NCI-H1694 (cell line): ENCODE measurements around the gene KCNQ1.

Experiments
- DNase-seq: peaks from one replicate; lab custom pipeline; 2025; lab: John Stamatoyannopoulos, UW

Gene KCNQ1

GRCh38 chr11:2649848-2650247 is 205.0 kb downstream of the KCNQ1 start:
- no peak for DNase-seq

DNA sequence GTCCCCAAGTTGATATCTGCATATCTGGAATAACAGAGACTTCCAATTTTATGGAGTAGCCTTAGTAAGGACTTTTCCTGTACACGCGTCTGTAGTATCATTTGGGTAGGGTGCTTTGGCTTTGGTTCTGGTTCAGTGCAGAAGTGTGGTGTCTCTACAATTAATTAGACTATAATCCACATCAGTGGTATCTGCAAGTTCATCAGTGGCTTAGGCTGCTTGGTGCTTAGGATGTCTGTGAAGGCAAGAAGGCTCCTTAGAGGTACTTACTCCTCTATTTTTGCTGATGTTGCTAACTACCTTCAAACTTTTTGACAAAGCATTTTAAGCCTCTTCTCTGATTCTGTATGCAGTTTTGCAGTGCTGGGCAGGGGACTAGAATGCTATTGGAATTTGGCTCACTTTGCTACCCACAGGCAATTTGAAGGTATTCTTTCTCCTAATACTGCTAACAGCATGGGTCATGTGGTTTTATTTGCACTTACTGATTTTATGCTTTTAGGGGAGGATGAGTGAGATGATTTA is 205.6 kb downstream of the KCNQ1 start:
- DNase-seq = no peak

GRCh38 chr11:2651054-2651617 is 206.3 kb downstream of the KCNQ1 start:
- no peak for DNase-seq

DNA sequence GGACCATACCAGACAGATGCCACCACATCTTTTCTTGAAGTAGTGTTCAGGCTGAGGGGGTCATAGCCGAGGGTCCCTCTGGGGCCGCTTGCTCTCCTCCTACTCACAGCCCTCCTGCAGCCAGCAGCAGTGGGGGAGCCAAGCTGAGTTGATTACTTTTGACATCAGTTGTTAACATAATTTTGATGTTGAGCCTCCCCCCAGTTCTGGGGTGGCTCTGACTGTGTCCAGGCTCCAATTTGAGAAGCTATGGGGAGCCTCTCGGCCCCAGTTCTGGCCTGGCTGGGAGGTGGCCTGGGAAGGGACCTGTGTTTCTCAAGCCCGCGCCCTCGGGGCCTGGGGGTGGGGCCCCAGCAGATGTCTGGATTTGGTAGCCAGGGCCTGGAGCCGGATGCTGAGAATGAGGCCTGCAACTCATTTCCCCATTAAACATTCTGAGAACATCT is 207.0 kb downstream of the KCNQ1 start:
- no peak for DNase-seq

- no peak for DNase-seq
These were observed 207.8 kb downstream of the KCNQ1 start for GRCh38 chr11:2652333-2653197.

DNA sequence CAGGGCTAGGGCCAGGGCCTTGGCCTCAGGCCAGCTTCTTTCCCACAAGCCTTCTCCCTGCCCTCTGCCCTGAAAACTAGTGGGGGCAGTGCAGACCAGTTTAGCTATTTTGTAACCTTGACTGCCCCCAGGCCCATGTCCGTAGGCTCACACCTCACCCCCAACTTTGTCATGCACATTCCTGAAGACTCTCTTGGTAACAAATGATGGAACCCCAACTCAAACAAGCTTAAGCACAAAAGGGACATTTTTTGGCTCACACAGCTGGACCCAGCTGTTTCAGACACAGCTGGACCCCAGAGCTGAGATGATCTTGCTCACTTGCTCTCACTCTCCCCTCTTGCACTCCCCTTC is 208.4 kb downstream of the KCNQ1 start:
- no peak for DNase-seq

DNA sequence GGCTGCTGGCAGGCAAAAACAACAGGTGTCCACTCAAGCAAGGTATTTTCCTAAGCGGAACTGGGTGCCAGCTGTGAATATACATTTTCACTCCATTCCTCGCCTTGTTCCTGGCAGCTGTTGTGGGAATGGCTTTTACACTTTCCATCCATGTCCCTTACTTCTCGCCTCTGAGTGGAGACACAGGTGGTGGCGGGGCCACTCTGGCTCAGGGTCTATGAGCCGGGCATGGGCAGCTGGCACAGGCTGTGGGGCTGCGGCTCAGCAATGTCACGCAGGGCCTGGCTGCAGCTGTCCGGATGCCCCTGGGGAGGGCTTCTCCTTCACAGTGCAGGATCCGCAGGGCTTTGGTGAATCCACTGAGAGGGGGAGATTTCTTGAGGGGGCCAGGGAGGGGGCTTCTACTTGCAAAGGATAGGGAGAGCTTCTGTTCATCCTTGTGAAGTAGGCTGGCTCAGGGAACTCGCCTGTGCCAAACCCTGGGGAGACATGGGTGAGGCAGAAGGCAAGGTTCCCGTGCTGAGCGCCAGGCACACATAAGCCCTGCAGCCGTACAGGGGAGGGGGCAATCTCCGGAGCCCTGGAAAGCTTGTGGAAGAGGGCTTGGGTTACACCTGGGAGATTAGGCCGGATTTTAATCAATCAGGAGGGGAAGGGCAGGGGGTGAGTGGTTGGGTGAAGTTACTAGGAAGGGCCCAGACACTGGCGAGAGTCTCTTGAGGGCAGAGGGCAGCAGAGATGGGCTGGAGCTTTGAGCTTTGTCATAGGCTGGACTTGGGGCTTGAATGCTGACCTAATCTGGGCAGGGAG is 209.3 kb downstream of the KCNQ1 start:
- no peak for DNase-seq

DNA sequence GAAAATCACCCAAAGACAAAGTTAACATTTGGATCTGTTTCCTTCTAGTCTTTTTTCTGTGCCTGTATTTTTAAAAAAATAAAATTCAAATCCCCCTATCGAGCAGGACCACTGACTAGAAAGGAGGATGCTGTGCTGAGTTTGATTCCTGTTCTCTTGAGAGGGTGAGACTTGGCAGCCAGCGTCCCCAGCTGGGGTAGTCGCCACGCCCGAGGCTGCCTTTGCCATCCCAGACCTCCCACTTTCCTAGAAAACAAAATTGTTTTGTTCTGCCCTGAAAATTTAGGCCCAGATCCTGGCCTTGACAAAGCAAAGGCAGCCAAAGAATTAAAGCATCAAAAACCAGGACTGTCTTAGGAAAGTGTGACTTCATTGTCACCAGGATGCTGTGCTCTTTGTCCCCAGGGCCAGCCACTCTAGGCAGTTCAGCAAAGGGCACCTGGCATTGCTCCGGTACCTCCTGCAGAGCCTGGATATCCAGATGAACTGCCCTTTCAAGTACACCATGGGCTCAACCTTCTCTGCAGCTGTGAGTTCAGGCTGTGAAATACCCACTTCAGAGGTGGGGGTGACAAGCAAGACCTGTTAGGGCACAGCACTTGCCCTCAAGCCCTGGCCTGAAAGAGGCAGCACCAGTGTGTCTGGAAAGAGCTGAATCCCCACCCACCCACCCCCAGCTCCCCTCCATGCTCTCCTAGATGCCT is 210.4 kb downstream of the KCNQ1 start:
- no peak for DNase-seq

- DNase-seq = no peak
These were observed 211.2 kb downstream of the KCNQ1 start for GRCh38 chr11:2655834-2656622.

GRCh38 chr11:2656859-2657258 is 212.1 kb downstream of the KCNQ1 start:
- no peak for DNase-seq

- DNase-seq = no peak
These were observed 213.0 kb downstream of the KCNQ1 start for GRCh38 chr11:2657697-2658284.

DNA sequence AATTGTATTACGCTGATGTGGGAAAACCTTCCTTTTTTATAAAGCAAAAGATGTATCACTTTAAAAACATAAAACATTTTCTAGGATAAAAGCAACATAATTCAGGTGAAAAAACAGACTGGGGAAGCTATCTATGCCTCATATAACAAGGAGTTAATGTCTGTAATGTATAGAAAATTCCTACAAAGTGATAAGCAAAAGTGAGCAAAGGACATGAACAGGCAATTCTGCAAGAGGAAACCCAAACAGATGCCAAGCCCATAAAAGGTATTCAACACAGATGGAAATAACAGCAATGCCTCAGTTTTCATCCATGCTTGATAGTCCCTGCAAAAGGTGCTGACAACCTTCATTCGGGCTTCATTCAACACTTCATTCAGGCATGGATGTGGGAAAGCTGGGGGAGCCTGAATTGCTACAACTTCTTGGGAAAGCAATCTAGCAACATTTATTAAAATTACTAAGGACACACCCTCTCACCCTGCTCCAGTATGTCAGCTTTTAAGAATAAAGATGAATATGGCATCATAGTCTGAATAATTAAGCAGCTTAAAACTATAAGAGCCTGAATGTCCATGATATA is 215.6 kb downstream of the KCNQ1 start:
- no peak for DNase-seq

DNA sequence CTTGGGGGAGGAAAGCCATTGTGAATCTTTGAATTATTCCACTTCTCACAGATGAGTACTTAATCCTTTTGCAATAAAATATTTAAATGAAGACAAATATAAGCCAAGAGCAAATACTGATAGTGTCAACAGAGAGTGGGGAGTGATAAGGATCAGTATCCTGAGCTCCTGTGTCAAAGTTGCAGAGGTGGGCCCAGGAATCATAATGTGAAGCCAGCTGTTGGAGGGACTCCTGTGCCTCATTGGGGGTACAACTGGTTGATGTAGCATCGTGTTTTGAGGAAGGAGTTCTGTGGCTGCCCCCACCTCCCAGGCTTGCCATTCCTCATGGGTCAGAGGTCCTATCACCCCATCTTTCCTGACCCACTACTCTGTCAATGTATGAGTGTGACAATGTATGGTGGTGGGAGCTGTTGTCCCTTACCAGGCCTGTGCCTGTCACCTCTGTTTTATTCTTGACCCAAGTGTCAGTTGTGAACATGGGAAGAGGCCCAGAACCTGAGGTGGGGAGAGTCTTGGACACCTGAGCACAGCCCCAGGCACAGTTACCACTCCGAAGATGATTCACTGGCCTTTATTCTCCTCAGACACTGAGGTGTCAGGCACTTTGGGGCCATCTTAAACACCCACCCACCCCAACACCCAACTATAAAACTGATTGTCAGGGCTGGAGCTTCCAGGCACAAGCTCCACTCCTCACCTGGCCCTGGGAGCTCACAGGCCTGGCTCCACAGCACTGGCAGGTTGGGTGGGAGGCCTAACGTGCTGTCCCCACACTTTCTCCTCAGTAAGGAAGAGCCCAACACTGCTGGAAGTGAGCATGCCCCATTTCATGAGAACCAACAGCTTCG is 216.6 kb downstream of the KCNQ1 start:
- DNase-seq = no peak

DNA sequence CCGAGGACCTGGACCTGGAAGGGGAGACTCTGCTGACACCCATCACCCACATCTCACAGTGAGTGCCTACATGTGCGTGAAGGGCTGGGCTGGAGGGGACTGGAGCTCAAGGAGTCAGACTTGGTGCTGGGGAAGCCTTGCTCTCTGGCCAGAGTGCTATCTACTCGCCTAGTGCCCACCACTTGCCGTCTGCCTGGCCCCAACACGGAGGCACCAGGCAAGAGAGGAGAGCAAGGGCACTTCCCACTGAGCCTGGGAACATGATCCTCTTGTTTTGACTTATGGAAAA is 217.2 kb downstream of the KCNQ1 start:
- DNase-seq = no peak

- no peak for DNase-seq
These were observed 217.9 kb downstream of the KCNQ1 start for GRCh38 chr11:2662430-2663299.

DNA sequence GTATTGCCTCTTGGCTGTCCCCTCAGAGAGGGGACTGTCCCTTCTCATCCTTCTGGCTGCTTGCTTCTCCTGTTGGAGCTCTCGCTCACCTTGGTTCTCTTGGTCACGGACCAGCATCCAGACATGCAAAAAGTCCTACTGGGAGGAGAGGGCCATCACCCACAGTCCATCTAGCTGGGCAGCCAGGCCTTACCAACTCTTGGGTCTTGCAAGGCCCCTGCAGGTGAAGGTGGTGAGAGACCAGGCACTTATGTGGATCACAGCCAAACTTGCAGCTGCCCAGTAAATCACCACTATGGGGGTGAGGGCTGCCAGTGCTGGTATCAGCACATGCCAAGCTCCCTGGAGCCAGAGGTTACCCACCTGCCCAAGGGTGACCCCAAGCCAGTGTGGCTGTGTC is 218.7 kb downstream of the KCNQ1 start:
- DNase-seq = no peak

DNA sequence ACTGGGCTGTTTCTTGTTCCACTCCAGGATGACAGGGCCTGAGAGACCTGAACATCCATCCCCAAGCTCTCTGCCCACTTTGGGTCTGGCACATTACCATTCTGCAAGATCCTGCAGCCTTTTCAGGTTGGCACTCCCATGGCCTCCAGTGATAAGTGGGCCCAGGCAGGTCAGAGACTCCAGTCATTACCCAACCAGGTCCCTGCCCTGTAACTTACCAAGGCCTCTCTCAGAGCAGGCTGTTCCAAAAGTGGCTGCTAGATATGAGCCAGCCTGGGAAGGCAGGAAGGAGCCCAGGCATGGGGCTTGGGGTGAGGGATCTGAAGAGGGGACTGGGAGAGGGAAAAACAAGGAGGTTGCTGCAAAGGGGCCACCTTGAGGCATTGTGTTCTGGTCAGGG is 219.1 kb downstream of the KCNQ1 start:
- DNase-seq = no peak

- DNase-seq = no peak
These were observed 219.6 kb downstream of the KCNQ1 start for GRCh38 chr11:2664376-2664775.
